Non-pigmented ciliary epithelial cell (primary cell): ENCODE results near the gene COPS3.

Source experiments
- DNase-seq: peaks from one replicate; pipeline ENCODE4 v3.0.0-alpha.2; 2010; ENCODE audit warnings: low read depth

Gene COPS3

DNA sequence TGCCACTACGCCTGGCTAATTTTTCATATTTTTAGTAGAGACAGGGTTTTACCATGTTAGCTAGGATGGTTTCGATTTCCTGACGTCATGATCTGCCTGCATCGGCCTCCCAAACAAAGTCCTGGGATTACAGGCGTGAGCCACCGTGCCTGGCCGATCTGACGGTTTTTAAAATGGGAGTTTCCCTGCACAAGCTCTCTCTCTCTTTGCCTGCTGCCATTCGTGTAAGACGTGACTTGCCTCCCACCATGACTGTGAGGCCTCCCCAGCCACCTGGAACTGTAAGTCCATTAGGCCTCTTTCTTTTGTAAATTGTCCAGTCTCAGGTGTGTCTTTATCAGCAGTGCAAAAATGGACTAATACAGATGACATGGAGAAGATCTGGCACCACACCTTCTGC lies 39.4 kb downstream of the COPS3 start:
- DNase-seq = no peak

DNA sequence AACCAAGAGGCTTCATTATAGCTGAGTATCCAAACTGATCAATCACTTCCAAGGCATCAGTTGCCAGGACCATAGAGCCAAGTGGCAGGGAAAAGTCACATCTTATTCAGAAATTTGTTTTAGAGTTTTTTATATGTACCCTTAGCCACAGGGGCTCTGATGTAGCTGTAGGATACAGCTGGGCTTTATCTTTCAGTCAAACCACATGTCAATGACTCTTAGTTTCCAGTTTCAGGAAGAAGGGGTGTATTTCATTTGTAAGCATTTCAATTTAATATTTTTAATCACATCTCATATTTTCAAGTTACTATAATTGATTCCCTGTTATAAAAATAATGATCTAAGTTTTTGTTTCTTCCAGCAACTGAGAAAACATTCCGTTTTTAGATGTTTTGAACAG lies 41.2 kb downstream of the COPS3 start:
- no peak for DNase-seq

DNA sequence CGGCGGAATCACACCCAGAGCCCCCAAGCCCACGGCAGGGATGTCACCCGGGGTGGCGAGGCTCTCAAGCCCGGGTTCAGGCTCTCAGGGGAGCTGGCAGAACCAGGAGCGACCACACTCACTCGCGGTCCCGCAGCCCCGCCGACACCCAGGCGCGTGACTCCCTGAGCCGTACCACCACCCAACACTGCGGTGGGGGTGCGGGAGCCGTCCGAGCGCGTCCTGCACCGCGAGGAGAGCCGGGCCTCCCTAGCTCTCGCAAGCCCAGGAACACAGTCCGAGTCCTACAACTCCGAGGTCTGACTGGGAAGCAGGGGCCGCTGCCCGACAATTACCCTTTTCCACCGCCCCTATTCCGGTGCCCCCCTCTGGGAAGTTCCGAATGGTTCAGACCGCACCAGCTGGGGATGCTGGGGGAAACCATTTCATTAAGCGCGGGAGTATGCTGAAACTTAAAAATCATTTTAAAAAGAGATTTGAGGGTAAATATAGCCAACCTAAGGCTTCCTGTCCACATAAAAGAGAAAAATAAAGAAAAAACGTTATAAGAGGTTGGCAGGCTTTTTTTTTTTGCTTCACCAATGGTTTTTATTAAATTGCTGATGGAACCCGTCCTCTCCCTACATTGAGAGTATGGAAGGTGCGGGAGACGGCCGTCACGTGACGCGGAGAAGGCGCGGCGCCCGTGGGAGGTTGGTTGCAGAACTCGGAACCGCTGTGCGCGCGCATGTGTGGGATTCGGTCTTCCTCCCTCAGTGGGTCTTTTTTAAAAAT lies 43.8 kb downstream of the COPS3 start, which contains the start of gene FLCN:
FLCN (minus strand) TSS at position 143 of the 774 bp plus-strand sequence. CDS start 9,031 bp downstream, outside the sequence.
- peak; percentile 54 for DNase-seq

DNA sequence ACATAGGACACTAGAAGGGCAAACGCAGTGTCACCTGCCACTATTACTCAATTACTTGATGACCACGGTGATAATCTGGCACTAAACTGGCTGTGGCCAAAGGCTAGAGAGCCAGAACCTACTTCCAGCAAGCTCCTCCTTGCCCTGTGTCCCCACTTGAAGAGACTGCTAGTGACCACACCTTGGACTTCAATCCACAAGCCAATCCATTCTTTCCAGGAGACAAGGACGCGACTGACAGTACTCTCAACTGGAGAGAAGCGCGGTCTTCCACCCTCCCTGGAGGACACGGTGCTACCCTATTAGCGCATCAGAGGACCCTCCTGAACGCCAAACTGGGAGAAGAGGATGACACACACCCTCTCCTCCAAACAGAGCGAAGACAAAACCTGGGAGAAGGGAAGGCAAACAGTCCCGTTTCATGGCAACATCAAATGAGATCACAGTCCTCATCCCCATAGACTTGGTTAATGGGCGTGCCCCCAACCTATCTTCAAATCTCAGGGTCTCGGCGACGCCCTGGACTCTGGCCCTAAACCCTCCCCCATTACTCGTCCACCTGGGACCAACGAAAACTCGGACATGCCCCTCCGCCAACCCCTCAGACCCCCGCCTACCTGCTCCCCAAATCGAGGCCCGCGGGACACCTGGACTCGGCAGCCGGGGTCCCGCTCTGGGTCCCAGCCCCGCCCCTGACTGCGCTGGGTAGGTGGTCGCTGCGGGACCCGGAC lies 44.6 kb downstream of the COPS3 start:
- no peak for DNase-seq

DNA sequence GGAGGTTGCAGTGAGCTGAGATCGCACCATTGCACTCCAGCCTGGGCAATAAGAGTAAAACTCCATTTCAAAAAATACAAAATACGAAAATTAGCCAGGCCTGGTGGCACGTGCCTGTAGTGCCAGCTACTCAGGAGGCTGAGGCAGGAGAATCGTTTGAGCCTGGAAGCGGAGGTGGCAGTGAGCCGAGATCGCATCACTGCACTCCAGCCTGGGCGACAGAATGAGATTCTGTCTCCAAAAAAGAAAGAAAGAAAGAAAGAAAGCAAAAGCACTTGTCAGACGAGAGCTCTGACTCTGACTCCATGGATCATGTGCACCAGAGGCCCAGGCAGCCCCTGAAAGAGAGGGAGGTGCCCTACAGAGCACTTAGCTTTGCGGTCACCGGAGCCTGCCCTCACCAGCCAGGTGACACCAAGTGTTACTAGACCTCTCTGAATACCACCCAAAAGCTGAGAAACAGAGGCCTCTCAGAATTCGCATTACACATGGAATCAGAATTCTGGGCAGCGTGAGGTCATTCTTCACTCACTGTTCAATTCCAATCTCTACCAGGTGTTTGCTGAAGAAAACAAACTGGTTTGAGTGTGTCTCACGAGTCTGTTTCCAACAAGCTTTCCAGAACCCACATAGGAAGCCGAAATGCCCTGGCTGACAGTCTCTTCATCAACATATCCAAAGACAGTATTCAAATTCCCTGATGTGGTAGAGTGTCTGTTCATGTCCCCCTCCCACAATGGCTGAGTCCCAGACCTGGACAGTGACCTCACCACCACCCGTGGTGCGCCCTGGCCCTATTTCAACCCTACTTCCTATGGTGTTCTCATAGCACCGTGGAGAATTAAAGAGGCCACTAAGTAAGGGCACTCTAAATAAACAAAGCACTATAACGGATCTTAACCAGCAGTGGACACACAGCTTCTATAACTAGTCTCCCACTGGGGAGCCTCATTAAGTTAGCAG lies 45.6 kb downstream of the COPS3 start:
- peak; percentile 32 for DNase-seq

DNA sequence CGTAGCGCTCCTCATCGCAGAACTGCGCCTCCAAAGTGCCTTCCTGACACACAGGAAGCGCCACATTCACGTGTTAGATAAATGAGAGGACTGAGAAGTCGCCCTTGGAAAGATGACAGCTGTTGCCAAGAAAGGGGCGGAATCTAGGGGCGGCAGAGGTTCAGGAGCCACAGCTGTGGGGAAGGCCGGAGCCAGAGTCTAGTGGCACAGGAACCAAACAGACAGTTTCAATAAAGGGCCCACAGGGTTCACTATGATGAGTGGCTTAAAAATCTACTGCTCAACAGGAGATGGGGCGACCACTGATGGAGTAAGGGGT lies 48.8 kb downstream of the COPS3 start:
- no peak for DNase-seq

DNA sequence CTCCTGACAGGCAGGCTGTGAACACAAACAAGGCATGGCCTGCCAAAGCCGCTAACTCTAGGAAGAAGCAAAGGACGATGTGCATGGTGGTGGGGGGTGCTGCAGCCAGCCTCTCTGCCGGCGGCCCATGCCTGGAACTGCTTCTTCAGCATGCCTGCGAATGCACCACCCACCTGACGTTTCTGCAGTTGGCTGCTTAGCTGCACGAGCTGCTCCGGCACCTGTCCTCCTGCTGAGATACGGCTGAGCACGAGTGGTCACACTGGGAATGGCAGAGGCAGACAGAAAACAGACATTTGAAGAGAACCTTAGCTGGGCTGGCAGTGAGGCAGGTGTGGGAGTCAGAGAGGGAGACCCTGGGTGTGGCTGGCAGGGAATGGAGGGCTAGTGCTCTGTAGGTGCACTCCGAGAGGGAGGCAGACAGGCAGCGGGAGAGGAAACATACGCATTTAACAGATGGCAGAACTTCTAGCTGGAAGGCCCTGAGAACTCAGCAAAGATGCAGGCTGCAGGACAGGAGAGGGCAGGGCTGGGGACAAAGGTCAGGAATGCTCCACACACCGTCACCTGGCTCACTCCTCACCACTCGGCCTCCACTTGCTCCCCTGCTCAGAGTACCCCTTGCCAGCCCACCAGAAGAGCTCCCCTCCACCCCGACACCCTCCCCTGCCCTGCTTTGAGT lies 49.3 kb downstream of the COPS3 start:
- DNase-seq = no peak

DNA sequence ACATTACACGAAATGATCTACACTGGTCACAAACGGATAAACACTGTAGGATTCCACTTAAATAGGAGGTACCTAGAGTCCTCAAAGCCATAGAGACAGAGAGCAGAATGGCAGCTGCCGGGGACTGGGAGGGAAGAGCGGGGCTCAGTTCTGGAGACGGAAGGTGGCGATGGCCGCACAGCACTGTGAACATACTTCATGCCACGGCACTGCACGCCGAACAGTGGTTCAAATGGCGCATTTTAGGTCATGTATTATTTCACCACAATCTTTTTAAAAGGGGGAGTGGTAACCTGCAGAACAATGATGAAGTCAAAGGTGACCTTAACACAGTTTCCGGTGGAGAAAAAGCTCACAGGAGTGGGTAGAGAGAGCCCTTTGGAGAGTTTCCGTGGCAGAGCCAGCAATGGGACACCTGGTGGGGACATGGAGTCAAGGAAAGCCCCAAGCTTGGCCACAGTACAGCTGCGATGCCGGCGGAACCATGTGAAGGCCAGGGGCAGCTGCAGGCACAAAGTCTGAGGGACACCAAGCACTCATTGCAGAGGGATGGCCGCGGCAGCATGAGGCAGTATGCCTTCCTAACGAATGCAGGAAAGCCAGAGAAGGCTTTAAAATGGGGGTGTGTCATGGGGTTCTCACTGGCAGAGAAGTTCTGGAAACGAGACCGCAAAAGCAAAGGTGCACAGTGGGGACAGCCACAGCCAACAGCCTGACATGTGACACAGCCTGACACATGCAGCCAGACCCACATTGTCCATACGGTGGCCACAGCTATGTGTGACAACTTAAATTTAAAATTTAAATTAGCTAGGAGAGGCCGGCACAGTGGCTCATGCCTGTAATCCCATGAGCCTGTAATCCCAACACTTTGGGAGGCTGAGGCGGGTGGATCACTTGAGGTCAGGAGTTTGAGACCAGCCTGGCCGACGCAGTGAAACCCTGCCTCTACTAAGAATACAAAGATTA lies 51.3 kb downstream of the COPS3 start:
- DNase-seq = no peak

DNA sequence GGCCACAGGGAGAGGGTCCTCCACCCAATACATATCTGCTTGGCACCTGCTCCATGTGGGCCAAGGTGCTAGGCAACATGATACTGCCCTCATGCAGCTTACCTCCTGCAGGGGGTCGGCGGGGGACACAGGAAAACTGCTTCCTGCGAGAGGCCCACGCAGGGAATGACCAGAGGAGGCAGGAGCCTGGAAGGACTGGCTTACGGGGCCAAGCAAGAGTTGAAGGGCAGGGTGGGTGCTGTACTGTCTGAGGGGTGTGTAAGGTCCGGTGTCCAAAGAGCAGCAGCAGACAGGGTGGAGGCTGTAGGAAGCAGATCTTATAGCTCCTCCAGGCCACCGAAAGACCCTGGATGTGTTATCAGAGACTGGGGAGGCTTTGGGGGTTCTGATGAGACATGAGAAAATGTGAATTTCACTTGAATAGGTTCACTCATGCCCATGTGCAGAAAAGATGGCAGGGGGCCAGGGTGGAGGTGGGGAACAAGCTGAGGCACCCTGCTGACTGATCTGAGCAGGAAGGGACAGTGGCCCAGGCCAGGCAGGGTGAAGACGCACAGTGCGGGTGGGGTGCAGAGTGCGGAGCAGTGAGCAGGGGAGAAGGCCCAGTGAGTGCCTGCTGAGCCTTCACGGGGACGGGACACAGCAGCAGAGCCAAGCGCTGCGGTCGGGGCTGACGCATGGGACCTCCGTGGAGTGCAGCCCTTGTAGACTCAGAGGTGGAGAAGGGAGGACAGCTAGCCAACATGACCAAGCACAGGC lies 52.3 kb downstream of the COPS3 start:
- DNase-seq = no peak

DNA sequence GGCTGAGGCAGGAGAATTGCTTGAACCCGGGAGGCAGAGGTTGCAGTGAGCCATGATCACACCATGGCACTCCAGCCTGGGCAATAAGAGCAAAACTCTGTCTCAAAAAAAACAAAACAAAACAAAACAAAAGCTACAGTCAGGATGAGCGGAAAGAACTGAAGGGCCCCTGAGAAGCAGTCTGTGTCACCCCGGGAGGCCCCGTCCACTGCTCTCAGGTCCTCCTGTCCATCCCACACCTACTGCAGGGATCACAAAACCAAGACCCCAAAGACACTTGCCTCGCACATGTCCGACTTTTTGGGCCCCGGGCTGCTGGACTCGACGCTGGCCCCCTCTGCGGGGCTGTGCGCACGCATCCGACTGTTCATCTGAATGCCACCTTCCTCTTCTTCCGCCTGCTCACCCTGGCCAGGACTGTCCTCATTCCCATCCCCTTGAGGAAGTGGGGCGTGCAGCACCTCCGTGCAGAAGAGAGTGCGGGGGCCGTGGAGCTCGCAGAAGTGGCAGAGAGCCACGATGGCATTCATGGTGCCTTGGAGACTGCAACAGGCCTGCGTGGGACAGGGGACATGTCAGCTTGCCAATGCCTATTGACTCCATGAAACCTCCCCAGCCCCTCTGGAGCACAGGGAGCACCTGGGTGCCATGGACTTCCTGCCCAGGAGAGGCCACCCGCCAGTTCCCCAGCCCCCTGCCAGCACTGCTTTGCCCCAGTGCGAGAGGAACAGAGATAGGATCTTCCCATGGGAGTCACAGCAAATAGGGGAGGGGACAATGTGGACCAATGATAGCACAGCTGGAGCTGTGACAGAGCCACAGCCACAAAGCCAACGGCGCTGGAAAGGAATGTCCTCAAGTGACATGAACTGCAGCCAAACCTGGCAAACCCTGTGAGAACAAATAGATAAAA lies 53.2 kb downstream of the COPS3 start:
- no peak for DNase-seq

DNA sequence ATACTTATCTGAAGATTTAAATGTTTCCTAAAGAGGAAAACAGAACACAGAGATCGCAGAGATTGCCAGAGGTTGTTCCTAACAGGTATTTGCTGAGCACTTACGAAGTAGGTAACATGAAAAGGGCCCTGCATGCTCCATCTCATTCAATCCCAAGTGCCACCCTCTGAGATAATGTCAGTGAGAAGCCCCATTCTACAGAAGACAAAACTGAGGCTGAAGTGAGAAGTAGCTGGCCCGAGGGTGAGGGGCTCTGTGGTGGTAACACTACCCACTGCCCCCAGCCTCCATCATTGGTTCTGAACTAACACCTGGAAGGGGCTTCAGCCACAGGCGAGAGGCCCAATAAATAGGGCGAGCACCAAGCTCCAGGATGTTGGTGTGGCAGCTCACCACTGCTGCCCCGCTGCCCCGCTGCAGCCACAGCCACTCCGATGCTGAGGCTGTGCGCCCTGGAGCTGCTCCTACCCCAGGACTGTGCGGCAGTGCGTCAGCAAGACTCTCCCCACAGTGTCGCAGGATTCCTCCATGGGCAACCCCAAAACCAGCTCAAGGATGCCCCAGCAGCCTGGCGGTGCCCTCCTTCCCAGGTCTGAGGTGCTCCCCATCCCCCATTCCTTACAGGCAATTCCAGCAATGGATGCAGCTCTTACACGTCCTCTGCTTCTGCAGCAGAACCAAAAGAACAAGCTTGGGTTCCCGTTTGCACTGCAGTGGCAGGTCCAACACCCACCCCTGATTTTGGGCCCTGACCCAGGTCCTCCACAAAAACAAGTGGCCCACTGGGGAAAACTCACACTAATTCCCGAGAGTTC lies 54.4 kb downstream of the COPS3 start:
- DNase-seq = no peak

DNA sequence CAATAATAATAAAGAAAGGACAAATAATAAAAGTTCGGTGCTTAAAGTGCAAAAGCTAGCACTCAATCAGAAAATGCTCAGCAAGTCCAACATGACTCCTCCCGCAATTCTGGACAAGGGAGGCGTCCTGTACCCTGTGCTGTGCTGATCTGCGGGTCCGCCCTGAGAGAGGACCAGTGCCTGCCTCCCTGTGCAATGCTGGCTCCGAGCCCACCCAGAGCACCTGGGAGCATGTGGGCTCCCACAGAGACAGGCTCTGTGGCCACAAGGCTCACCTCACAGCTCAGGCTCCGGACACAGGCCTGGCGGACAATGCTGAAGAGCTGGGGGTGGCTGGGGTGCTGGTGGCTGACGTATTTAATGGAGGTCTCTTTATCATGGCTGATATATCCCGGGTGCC lies 55.1 kb downstream of the COPS3 start:
- DNase-seq = no peak

DNA sequence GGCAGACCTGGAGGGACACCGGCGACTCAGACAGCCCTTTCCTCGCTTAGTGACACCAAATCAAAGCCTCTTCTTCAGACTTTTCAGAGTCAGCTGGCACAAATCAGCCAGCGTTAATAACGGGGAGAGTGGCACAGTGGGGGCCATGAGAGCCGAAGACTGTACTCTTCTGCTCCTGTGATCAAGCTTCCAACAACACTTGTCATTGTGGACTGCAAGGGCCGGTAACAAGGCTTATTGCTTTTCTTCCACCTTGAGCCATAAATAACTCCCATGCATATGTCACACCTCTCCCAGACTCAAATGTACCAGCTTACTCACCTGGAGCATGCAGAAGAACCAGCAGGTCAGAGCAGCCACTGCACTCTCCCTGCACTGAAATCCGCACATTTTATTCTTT lies 56.9 kb downstream of the COPS3 start:
- DNase-seq = no peak

DNA sequence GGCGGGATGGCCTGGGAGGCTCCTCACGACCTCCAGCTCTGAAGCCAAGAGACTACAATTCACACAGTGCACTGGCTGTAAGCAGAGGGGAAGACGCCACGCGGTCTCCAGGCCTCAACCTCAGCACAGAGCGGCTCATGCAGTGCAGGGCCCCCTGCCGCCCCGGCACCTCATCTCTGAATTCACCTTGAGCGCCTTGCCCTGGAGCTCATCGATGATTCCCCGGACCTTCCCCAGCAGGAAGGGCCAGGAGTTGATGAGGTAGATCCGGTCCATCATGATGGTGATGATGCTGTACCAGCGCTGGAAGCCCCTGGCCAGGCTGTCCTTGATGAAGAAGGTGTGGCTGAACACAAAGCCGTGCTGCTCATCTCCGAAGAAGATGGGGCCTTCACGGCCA lies 57.3 kb downstream of the COPS3 start:
- no peak for DNase-seq

DNA sequence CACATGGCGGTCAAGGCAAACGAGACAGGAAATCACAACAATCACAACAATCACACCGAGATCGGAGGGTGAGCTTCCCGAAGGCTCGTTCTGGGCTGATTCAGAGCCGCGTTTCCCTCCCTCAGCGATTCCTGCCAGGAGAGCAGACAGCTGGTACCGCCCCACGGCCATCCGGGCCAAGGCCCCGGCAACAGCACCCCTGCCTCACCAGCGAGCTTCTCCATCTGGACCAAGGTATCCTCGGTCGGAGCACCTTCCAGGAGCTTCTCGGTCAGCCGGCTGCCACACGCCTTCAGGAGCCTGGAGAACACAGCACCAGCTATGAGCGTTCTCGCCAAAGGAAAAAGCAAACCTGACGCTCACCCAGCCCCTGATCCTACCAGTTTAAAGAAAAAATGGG lies 59.7 kb downstream of the COPS3 start:
- no peak for DNase-seq

DNA sequence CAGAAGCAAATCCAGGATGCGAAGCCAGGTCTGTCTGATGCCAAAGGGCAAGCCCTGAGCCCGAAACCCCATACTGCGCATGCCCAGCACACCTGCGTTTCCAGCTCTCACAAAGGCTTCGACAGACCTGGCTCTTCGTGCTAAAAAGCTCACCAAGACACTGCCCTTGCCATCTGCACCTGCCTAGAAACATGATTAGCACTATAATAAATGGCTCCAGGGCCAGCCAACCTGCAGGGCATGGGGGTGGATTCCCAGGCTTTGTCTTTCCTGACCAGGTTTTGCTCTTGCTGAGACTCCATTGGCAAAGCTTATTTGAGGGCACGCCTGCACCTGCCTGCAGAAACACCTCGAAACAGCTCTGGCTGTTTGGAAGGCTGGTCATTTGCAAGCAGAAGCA lies 60.5 kb downstream of the COPS3 start:
- no peak for DNase-seq

DNA sequence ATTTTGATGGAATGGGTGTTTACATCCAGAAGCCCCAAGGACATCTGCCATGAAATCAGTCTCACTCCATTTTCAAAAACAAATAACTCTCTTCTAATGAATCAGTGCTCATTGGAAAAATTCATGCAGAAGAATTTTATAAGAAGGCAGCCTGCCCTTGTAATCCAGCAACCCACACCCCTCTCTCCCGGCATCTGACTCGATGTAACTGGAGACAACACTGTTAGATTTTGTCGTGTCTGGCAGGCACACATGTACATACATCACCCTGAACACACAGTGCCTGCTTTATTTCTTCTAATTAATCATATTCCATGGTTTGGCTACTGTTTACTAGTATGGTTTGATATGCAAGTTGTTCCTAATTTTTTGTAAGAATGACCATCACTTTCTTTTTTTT lies 63.1 kb downstream of the COPS3 start:
- DNase-seq = no peak

DNA sequence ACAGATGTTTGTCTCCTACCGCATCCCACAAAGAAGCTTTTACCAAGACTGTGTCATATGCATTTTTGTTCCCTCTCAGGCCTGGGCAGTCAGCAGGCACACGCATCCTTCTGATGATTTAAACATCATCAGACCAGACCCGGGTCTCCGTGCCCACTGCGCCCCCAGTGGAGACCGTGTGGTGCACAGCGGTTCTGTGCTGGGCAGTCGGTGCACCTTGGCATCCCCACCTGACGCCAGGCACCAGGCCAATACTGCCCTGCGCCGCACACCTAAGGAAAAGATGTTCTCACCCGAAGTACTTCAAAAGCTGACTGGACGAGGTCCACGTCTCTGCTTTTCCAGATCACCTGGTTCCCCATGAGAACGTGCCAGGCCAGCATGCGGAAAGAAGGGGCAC lies 64.3 kb downstream of the COPS3 start:
- no peak for DNase-seq
